ENCODE results near the gene SLC32A1.

DNA sequence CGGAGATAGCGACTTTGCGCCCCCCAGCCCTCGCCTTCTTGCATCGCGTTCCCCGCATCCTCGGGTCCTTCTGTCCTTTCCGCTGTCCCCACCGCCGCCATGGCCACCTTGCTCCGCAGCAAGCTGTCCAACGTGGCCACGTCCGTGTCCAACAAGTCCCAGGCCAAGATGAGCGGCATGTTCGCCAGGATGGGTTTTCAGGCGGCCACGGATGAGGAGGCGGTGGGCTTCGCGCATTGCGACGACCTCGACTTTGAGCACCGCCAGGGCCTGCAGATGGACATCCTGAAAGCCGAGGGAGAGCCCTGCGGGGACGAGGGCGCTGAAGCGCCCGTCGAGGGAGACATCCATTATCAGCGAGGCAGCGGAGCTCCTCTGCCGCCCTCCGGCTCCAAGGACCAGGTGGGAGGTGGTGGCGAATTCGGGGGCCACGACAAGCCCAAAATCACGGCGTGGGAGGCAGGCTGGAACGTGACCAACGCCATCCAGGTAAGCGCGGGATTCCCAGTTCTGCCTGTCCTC lies 401 bp downstream of the SLC32A1 start:
- TF ChIP-seq GLIS3 (CRISPR knock-in tag; IDR thresholded peaks at IDR 0.05) = no peak
- TF ChIP-seq, protein P1, sequence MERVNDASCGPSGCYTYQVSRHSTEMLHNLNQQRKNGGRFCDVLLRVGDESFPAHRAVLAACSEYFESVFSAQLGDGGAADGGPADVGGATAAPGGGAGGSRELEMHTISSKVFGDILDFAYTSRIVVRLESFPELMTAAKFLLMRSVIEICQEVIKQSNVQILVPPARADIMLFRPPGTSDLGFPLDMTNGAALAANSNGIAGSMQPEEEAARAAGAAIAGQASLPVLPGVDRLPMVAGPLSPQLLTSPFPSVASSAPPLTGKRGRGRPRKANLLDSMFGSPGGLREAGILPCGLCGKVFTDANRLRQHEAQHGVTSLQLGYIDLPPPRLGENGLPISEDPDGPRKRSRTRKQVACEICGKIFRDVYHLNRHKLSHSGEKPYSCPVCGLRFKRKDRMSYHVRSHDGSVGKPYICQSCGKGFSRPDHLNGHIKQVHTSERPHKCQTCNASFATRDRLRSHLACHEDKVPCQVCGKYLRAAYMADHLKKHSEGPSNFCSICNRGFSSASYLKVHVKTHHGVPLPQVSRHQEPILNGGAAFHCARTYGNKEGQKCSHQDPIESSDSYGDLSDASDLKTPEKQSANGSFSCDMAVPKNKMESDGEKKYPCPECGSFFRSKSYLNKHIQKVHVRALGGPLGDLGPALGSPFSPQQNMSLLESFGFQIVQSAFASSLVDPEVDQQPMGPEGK (CRISPR knock-in tag; IDR thresholded peaks at IDR 0.05; ENCODE audit: borderline replicate concordance) = no peak
- TF ChIP-seq ZFP3 (CRISPR knock-in tag; IDR thresholded peaks at IDR 0.05) = no peak
- no peak for TF ChIP-seq ZNF70 (CRISPR knock-in tag; IDR thresholded peaks at IDR 0.05)
- no peak for TF ChIP-seq ZNF565 (CRISPR knock-in tag; conservative IDR thresholded peaks at IDR 0.05; ENCODE audit: low read depth)
- no peak for TF ChIP-seq CSDC2 (CRISPR knock-in tag; IDR thresholded peaks at IDR 0.05)
- TF ChIP-seq PPARA (CRISPR knock-in tag; IDR thresholded peaks at IDR 0.05; ENCODE audit: borderline replicate concordance) = no peak
- TF ChIP-seq, protein P2, sequence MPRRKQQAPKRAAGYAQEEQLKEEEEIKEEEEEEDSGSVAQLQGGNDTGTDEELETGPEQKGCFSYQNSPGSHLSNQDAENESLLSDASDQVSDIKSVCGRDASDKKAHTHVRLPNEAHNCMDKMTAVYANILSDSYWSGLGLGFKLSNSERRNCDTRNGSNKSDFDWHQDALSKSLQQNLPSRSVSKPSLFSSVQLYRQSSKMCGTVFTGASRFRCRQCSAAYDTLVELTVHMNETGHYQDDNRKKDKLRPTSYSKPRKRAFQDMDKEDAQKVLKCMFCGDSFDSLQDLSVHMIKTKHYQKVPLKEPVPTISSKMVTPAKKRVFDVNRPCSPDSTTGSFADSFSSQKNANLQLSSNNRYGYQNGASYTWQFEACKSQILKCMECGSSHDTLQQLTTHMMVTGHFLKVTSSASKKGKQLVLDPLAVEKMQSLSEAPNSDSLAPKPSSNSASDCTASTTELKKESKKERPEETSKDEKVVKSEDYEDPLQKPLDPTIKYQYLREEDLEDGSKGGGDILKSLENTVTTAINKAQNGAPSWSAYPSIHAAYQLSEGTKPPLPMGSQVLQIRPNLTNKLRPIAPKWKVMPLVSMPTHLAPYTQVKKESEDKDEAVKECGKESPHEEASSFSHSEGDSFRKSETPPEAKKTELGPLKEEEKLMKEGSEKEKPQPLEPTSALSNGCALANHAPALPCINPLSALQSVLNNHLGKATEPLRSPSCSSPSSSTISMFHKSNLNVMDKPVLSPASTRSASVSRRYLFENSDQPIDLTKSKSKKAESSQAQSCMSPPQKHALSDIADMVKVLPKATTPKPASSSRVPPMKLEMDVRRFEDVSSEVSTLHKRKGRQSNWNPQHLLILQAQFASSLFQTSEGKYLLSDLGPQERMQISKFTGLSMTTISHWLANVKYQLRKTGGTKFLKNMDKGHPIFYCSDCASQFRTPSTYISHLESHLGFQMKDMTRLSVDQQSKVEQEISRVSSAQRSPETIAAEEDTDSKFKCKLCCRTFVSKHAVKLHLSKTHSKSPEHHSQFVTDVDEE (CRISPR knock-in tag; IDR thresholded peaks at IDR 0.05) = no peak

All from SK-N-SH treated with all-trans-retinoic acid at 6 μM for 48 hours (cell line).